ENCODE measurements around the gene TNS3. TPM values are rescaled to one million over a fixed set of nuclear protein-coding genes. Genes with fewer than 3 reads are reported as not detected.
A peak's percentile ranks its signal among the peaks of the same experiment; 100 is the strongest.

TNS3 gene
- total RNA-seq, 1 donor from 2014 or later = 92.9 TPM

- no peak overlapping the region for H2AFZ ChIP-seq (ENCODE audit: low read depth, low read length)
- peak overlapping the region; percentile 54 for H3K9ac ChIP-seq (ENCODE audit: low read length)
- peak overlapping the region; percentile 79 for H3K27ac ChIP-seq (ENCODE audit: low read depth, low read length)
- no peak for FAIRE-seq
- H3K4me2 ChIP-seq (ENCODE audit: low read length) = peak overlapping the region; percentile 50
- peaks cover 73% of the 10 kb centered on the region for H3K79me2 ChIP-seq (ENCODE audit: insufficient read depth, low read length)
- no peak overlapping the region for H3K4me3 ChIP-seq (ENCODE audit: insufficient read depth, low read depth, low read length)
- H3K9me3 ChIP-seq (ENCODE audit: insufficient read depth, low read depth, low read length) = no peaks in the 10 kb centered on the region
- H3K27me3 ChIP-seq (ENCODE audit: insufficient read depth, low read length) = no peaks in the 10 kb centered on the region
- TF ChIP-seq CTCF (IDR thresholded peaks at IDR 0.05; ENCODE audit: insufficient read depth, low read depth, low read length) (no peak), EZH2 (IDR thresholded peaks at IDR 0.05; ENCODE audit: insufficient read depth, low read length) (no peak)
- H3K4me1 Mint-ChIP-seq (ENCODE audit: low read depth, unreplicated experiment) = peaks cover 44% of the 10 kb centered on the region
- H3K36me3 ChIP-seq (ENCODE audit: insufficient read depth, low read length) = no peaks in the 10 kb centered on the region
- H3K27me3 Mint-ChIP-seq (ENCODE audit: low read depth, unreplicated experiment) = no peaks in the 10 kb centered on the region
- no peaks in the 10 kb centered on the region for H4K20me1 ChIP-seq (ENCODE audit: insufficient read depth, low read length)
- no peak for DNase-seq (ENCODE audit: low read depth)
- H3K9me3 Mint-ChIP-seq (ENCODE audit: unreplicated experiment) = peaks cover 2% of the 10 kb centered on the region
- peak overlapping the region; percentile 80 for H3K27ac Mint-ChIP-seq (ENCODE audit: unreplicated experiment)
- H3K36me3 Mint-ChIP-seq (ENCODE audit: low read depth, unreplicated experiment) = peaks cover 3% of the 10 kb centered on the region
- H3K4me1 ChIP-seq (ENCODE audit: insufficient read depth, low read length) = peaks cover 68% of the 10 kb centered on the region
- peak overlapping the region; percentile 3 for H3K4me3 Mint-ChIP-seq (ENCODE audit: unreplicated experiment)
Observed at GRCh38 chr7:47572939-47573757, 8.8 kb downstream of the TNS3 start.

- Histone ChIP-seq H3K9ac (ENCODE audit: low read length) (peak overlapping the region; percentile 84), H3K36me3 (ENCODE audit: insufficient read depth, low read length) (no peaks in the 10 kb centered on the region), H3K4me1 (ENCODE audit: insufficient read depth, low read length) (peaks cover 62% of the 10 kb centered on the region), H3K4me2 (ENCODE audit: low read length) (peak overlapping the region; percentile 77), H3K27ac (ENCODE audit: low read depth, low read length) (peak overlapping the region; percentile 79), H3K79me2 (ENCODE audit: insufficient read depth, low read length) (peaks cover 75% of the 10 kb centered on the region), H4K20me1 (ENCODE audit: insufficient read depth, low read length) (no peaks in the 10 kb centered on the region), H3K4me3 (ENCODE audit: insufficient read depth, low read depth, low read length) (no peak overlapping the region), H3K9me3 (ENCODE audit: insufficient read depth, low read depth, low read length) (no peaks in the 10 kb centered on the region), H2AFZ (ENCODE audit: low read depth, low read length) (no peak overlapping the region), H3K27me3 (ENCODE audit: insufficient read depth, low read length) (no peaks in the 10 kb centered on the region)
- H3K36me3 Mint-ChIP-seq (ENCODE audit: low read depth, unreplicated experiment) = peaks cover 4% of the 10 kb centered on the region
- peak; percentile 67 for DNase-seq (ENCODE audit: low read depth)
- peaks cover 2% of the 10 kb centered on the region for H3K9me3 Mint-ChIP-seq (ENCODE audit: unreplicated experiment)
- no peak overlapping the region for H3K4me3 Mint-ChIP-seq (ENCODE audit: unreplicated experiment)
- FAIRE-seq = no peak
- H3K4me1 Mint-ChIP-seq (ENCODE audit: low read depth, unreplicated experiment) = peaks cover 44% of the 10 kb centered on the region
- peak overlapping the region; percentile 12 for H3K27ac Mint-ChIP-seq (ENCODE audit: unreplicated experiment)
- TF ChIP-seq CTCF (IDR thresholded peaks at IDR 0.05; ENCODE audit: insufficient read depth, low read depth, low read length) = no peak
- no peak for TF ChIP-seq EZH2 (IDR thresholded peaks at IDR 0.05; ENCODE audit: insufficient read depth, low read length)
- no peaks in the 10 kb centered on the region for H3K27me3 Mint-ChIP-seq (ENCODE audit: low read depth, unreplicated experiment)
Observed at GRCh38 chr7:47572094-47572445, 9.8 kb downstream of the TNS3 start.
